Activated T-cell treated with anti-CD3 and anti-CD28 coated beads for 24 hours (primary cell): ENCODE data around the gene GPR52.

Experiments used
- DNase-seq: peaks from one replicate; pipeline ENCODE4 v3.0.0-alpha.2; 2020; ENCODE audit warnings: low read depth

The GPR52 gene

DNA sequence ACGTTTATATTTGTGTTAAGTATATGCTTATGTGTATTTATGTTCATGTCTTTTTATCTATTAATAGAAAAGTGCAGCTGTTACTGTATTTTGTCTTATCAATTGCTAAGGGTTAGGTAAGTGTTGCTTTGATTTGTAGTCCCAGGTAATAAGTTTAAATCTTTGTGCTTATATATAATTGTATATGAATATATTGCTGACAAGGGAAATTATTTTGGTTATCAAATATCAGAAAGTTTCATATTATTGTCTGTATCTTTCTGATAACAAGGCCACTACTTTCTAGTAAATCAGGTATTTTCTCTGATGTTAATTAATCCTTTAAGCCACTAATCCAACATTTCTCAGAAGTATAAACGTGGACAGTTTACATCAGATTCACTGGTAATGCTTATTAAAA, 21.3 kb downstream of the GPR52 start:
- no peak for DNase-seq

DNA sequence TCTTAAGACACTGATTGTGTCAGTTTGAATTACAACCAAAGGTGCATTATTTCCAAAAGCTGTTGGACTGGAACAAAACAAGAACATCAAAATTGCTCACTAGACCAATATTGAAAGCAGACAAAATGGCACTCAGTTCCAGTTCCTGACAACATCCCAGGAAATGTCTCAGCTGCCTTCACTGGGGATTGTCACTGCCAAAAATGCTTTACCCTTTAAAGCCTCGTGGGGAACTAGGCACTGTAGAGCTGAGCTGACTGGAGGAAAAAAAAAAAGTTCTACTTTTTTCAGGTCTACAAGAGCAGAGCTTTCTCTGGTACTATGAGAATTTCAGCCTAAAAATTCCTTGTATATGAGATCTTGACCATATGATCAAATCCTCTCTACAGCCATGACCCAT, 21.9 kb downstream of the GPR52 start:
- no peak for DNase-seq

DNA sequence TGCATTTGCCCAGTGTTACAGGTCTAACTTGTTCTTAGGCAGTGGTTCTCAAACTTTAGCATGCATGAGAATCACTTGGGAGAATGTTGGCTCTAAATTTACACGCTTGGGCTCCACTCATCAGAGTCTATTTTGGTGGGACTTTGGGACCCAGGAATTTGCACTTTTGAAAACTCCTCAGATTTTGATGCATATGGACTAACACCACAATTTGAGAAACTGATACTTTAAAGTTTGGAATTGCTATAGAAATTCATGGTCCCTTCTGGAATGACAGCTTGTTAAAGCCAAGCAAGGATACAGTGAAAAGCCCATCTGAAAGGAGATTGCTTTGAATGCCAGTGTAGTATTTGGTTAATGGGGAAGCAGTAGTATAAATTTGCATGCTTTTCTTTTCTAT, 31.5 kb downstream of the GPR52 start:
- no peak for DNase-seq

DNA sequence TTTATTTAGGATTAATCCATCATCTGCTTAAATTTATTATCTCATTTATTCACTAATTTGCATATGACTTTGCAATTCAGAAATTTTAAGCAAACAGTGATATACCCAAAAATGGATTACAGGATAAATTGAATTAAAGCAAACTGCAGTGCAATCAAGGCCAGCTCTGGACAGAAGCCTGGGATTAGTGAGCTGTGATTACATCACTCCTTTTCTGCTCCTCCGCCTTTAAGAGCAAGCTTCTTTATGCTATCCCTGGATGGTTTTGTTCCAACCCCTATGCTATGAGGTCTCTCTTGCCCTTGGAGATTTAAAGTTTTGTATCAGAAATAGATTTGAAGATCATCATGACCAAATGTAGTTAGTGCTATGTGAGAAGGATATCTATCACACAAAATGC, 32.6 kb downstream of the GPR52 start:
- no peak for DNase-seq

DNA sequence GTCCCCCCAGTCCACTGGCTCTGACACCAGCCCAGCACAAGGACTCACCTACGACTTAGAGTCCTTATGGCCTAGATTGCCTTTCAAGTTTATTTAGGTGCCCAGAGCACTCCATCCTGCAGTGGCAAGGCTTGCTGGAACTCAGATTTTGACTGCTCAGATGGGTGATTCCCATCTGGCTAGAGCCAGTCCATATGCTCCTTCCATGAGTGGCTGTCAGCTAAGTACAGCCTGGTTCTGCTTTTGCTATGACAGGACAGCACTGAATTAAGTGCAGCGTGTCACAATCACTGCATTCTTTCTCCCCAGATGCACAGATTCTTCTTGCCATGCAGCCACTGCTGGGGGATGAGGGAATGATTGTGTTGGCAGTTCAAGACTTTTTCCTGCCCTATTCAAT, 43.8 kb downstream of the GPR52 start:
- no peak for DNase-seq

DNA sequence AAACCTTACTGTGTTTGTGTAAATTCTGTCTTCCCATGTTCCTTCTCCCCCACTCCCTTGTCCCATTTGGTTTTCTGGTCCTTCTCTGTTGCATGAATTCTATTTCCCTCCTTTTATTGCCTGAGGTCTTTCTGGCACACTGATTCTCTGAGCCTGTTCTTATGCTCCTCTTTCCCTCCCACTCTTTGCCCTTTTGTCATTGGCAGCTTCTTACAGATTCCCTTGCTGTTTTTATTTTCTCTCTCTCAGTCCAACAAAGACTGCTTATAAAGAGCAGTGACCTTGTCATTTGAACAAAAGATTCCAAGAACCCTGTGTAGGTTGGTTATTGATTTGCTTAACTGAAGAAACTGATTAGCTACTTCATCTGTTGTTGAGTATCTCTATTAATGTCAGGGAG, 49.7 kb downstream of the GPR52 start:
- DNase-seq = no peak
